A549 (cell line): Measurements from ENCODE around the gene CHST7. TPM values are rescaled to one million over a fixed set of nuclear protein-coding genes. Genes with fewer than 3 reads are reported as not detected.

Experiments used
- ATAC-seq, 2 experiments: fragments of 200-7000 bp in 1 of 2; fragments of >200 bp in 1 of 2; cut with Nextera tagmentation in 1 of 2; cut with Tn5 transposase in 1 of 2; 3 replicates each; pipeline versions ENCODE4 v1.8.0 to v1.9.1; 2018 to 2020; ENCODE audit warnings: mild to moderate bottlenecking in 1 of 2, moderate library complexity in 1 of 2
- CTCF ChIA-PET: fragments of 300-600 bp; sonication (Branson Sonifier 250); formaldehyde crosslinking; extraction: SDS; loops from one replicate; lab custom pipeline; 2021; ENCODE audit warnings: antibody characterized with exemption, inconsistent platforms; lab: Yijun Ruan, JAX
- POLR2A ChIA-PET: fragments of 350-600 bp; formaldehyde crosslinking; extraction: SDS; loops from one replicate; lab custom pipeline; 2021; ENCODE audit warnings: antibody characterized with exemption, inconsistent platforms; lab: Yijun Ruan, JAX
- DNase-seq, 2 experiments: peaks; one replicate each; pipeline versions ENCODE4 v3.0.0 to v3.0.0-alpha.2; 2011 to 2016; ENCODE audit warnings: low read depth in 1 of 2, low spot score in 1 of 2
- FAIRE-seq: peaks from 2 replicates; lab custom pipeline; 2011; peaks lifted over from hg19 to GRCh38; lab: Jason Lieb, UNC
- H3K27ac ChIP-seq, 2 experiments: fragments of >200 bp; sonication (Bioruptor Twin); formaldehyde crosslinking; 3 replicates each; pipeline ENCODE4 v1.5.1; 2016 to 2017
- H3K4me1 ChIP-seq: fragments of >200 bp; sonication (Bioruptor Twin); formaldehyde crosslinking; 3 replicates; pipeline ENCODE4 v1.6.1; 2016
- H3K4me2 ChIP-seq: fragments of >200 bp; sonication (Bioruptor Twin); formaldehyde crosslinking; 3 replicates; pipeline ENCODE4 v1.6.1; 2016
- H3K4me3 ChIP-seq: fragments of >200 bp; sonication (Bioruptor Twin); formaldehyde crosslinking; 3 replicates; pipeline ENCODE4 v1.5.1; 2016
- H3K9me3 ChIP-seq: fragments of >200 bp; sonication (Bioruptor Twin); formaldehyde crosslinking; 3 replicates; pipeline ENCODE4 v1.6.1; 2016
- CHD2 ChIP-seq: fragments of 150-350 bp; IDR thresholded peaks from 2 replicates; pipeline ENCODE4 v1.6.1; 2014; ENCODE audit warnings: low read length; ENCODE audit not compliant: partially characterized antibody
- ESRRA ChIP-seq: fragments of 150-350 bp; IDR thresholded peaks from 2 replicates; pipeline ENCODE4 v1.6.1; 2014; ENCODE audit warnings: mild to moderate bottlenecking, low read length, borderline replicate concordance
- GATA3 ChIP-seq: IDR thresholded peaks from 2 replicates; pipeline ENCODE4 v1.6.1; 2012; ENCODE audit warnings: borderline replicate concordance
- HOXA7 ChIP-seq: fragments of 250-450 bp; sonication (Bioruptor Pico); IDR thresholded peaks from 2 replicates; pipeline ENCODE4 v1.5.0; 2020; ENCODE audit warnings: mild to moderate bottlenecking, moderate library complexity
- JUN ChIP-seq, 2 experiments: fragments of >200 bp; sonication (Bioruptor Twin); formaldehyde crosslinking; IDR thresholded peaks; 2 replicates in 1 of 2; 3 replicates in 1 of 2; pipeline ENCODE4 v1.6.1; 2016 to 2017
- KDM5A ChIP-seq: fragments of 200-600 bp; sonication (generic); IDR thresholded peaks from 2 replicates; pipeline ENCODE4 v1.6.1; 2016; ENCODE audit warnings: antibody characterized with exemption, mild to moderate bottlenecking
- NPAS2 ChIP-seq: fragments of 250-450 bp; sonication (Bioruptor Pico); IDR thresholded peaks from 2 replicates; pipeline ENCODE4 v1.8.0; 2022; ENCODE audit warnings: mild to moderate bottlenecking, moderate library complexity, borderline replicate concordance
- POLR2AphosphoS2 ChIP-seq: conservative IDR thresholded peaks from 2 replicates; pipeline ENCODE4 v1.6.1; 2012; ENCODE audit warnings: low read length, improper control_type of control experiment, inconsistent platforms
- RAD21 ChIP-seq, 2 experiments: fragments of >200 bp in 1 of 2; sonication (Bioruptor Twin) in 1 of 2; formaldehyde crosslinking in 1 of 2; IDR thresholded peaks in 1 of 2; conservative IDR thresholded peaks in 1 of 2; 2 replicates in 1 of 2; 3 replicates in 1 of 2; pipeline ENCODE4 v1.6.1; 2012 to 2018; ENCODE audit warnings: inconsistent platforms in 1 of 2
- RCOR1 ChIP-seq: fragments of 150-350 bp; IDR thresholded peaks from 2 replicates; pipeline ENCODE4 v1.6.1; 2014; ENCODE audit warnings: antibody characterized with exemption, low read length, low read depth
- SREBF2 ChIP-seq: fragments of 450-650 bp; IDR thresholded peaks from 2 replicates; pipeline ENCODE4 v1.6.1; 2014; ENCODE audit warnings: mild to moderate bottlenecking, moderate library complexity
- TP53 ChIP-seq: fragments of 250-450 bp; sonication (Bioruptor Pico); IDR thresholded peaks from 2 replicates; pipeline ENCODE4 v1.5.0; 2021; ENCODE audit warnings: mild to moderate bottlenecking, moderate library complexity
- ZC3H11A ChIP-seq: fragments of 450-650 bp; IDR thresholded peaks from 2 replicates; pipeline ENCODE4 v1.6.1; 2014; ENCODE audit warnings: antibody characterized with exemption, mild to moderate bottlenecking
- ZFP36 ChIP-seq: fragments of 450-650 bp; IDR thresholded peaks from 2 replicates; pipeline ENCODE4 v1.6.1; 2014; ENCODE audit warnings: borderline replicate concordance; ENCODE audit not compliant: partially characterized antibody
- WGBS: methylation state at CpG from one replicate; pipeline ENCODE4 v1.1.6; 2017; ENCODE audit errors: missing lambda C conversion rate; 5-methylcytosine and 5-hydroxymethylcytosine counted together
- polyA plus RNA-seq, 4 experiments: library from polyadenylated mRNA; depleted of rRNA in 3 of 4; stranded (reverse); fragments of >200 nt; fragmentation: RNase III in 1 of 4; extraction: RNeasy Plus Mini Kit Qiagen cat#74134 plus additional on column Dnase treatment in 1 of 4; gene quantifications; 2 replicates in 3 of 4; 3 replicates in 1 of 4; pipeline ENCODE4 v1.2.3, GENCODE V29; 2011 to 2017
- TF ChIP-seq, protein P1 (sequence below): fragments of 250-450 bp; sonication (Bioruptor Pico); IDR thresholded peaks from 2 replicates; pipeline ENCODE4 v1.5.0; 2021; ENCODE audit warnings: mild to moderate bottlenecking, moderate library complexity, borderline replicate concordance
- TF ChIP-seq, protein P2 (sequence below): fragments of 200-600 bp; sonication (generic); IDR thresholded peaks from 2 replicates; pipeline ENCODE4 v1.6.1; 2016; ENCODE audit warnings: antibody characterized with exemption, mild to moderate bottlenecking, moderate library complexity
- TF ChIP-seq, protein P3 (sequence below): IDR thresholded peaks from 2 replicates; pipeline ENCODE4 v1.6.1; 2012
- TF ChIP-seq, protein P4 (sequence below): IDR thresholded peaks from 2 replicates; pipeline ENCODE4 v1.6.1; 2012
- TF ChIP-seq, protein P5 (sequence below): fragments of 150-350 bp; IDR thresholded peaks from 2 replicates; pipeline ENCODE4 v1.6.1; 2014; ENCODE audit warnings: low read depth, mild to moderate bottlenecking, low read length
- TF ChIP-seq, protein P6 (sequence below): fragments of 450-650 bp; IDR thresholded peaks from 2 replicates; pipeline ENCODE4 v1.6.1; 2014; ENCODE audit warnings: antibody characterized with exemption

The CHST7 gene
- polyA plus RNA-seq, 2 of the 4 experiments (the other 2 are of a cell fraction), result 6.5 to 18.8 TPM

DNA sequence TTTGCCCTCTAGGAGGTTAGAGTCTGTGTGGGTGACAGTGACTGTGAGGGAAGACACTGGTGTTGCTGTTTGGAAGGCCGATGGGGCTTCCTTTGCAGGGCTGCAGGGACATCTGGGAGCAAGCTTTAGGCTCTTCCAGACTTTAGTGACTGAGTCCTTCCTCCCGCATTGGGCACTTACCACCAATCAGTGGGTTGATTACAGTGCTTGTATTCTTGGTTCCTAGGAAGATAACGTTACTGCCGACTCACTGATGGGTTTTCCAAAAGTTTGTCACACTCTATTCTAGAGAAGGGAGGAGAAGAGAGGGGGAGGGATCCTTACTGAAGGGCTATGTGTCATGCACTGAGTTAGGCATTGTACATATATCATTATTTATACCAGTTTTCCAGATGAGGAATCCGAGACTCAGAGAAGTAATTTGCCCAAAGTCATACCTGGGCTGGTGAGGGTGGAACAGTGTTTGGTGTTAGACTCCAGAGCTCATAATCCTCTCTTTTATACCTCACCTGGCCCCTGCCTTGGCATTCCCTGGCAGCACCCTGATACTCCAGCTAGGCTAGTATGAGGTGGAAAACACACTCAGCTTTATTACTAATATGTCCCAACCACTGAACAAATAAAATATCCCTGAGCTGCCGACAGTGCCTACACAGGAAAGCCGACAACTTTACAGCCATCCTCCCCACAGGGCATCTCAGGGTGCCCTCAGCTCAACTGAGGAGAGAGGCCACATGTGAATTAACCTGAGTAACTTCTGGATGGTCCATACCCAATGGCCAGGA is 3.8 kb downstream of the CHST7 start:
- ATAC-seq (no peak), FAIRE-seq (no peak), DNase-seq (no peak)
- ChIA-PET POLR2A (interaction anchor here (0.8 kb wide), 1 partner anchor 10 kb away, joined by 3 read pairs; no protein-coding TSS in a partner anchor), CTCF (interaction anchor here (0.6 to 2.9 kb wide), 6 partner anchors 12 to 219 kb away, joined by 3 to 9 read pairs (median 3); no protein-coding TSS in a partner anchor)
- H3K4me1 ChIP-seq, result peaks cover 35% of the 10 kb centered on the region
- no peaks in the 10 kb centered on the region for H3K9me3 ChIP-seq
- H3K27ac ChIP-seq, result peak overlapping the region; percentile 11 to 98; a peak in 3 of 6 replicates
- peak overlapping the region; percentile 83 for H3K4me2 ChIP-seq
- 36% methylated on average over 6 of the region's 7 CpGs for WGBS
- H3K4me3 ChIP-seq, result peak overlapping the region; percentile 76; the same call in 2 of the 3 replicates
- TF ChIP-seq RCOR1 (no peak), JUN (IDR thresholded peaks at IDR 0.05) (no peak), RAD21 (conservative IDR thresholded peaks at IDR 0.05 in 1 of 2, IDR thresholded peaks at IDR 0.05 in 1 of 2) (no peak), KDM5A (no peak), SREBF2 (no peak), ZC3H11A (no peak), ESRRA (no peak), ZFP36 (no peak), POLR2AphosphoS2 (no peak), NPAS2 (no peak), CHD2 (no peak), TP53 (CRISPR knock-in tag) (no peak), GATA3 (no peak), HOXA7 (CRISPR knock-in tag) (no peak)
- TF ChIP-seq, protein P1, sequence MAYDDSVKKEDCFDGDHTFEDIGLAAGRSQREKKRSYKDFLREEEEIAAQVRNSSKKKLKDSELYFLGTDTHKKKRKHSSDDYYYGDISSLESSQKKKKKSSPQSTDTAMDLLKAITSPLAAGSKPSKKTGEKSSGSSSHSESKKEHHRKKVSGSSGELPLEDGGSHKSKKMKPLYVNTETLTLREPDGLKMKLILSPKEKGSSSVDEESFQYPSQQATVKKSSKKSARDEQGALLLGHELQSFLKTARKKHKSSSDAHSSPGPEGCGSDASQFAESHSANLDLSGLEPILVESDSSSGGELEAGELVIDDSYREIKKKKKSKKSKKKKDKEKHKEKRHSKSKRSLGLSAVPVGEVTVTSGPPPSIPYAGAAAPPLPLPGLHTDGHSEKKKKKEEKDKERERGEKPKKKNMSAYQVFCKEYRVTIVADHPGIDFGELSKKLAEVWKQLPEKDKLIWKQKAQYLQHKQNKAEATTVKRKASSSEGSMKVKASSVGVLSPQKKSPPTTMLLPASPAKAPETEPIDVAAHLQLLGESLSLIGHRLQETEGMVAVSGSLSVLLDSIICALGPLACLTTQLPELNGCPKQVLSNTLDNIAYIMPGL (CRISPR knock-in tag), result no peak
- TF ChIP-seq, protein P2, sequence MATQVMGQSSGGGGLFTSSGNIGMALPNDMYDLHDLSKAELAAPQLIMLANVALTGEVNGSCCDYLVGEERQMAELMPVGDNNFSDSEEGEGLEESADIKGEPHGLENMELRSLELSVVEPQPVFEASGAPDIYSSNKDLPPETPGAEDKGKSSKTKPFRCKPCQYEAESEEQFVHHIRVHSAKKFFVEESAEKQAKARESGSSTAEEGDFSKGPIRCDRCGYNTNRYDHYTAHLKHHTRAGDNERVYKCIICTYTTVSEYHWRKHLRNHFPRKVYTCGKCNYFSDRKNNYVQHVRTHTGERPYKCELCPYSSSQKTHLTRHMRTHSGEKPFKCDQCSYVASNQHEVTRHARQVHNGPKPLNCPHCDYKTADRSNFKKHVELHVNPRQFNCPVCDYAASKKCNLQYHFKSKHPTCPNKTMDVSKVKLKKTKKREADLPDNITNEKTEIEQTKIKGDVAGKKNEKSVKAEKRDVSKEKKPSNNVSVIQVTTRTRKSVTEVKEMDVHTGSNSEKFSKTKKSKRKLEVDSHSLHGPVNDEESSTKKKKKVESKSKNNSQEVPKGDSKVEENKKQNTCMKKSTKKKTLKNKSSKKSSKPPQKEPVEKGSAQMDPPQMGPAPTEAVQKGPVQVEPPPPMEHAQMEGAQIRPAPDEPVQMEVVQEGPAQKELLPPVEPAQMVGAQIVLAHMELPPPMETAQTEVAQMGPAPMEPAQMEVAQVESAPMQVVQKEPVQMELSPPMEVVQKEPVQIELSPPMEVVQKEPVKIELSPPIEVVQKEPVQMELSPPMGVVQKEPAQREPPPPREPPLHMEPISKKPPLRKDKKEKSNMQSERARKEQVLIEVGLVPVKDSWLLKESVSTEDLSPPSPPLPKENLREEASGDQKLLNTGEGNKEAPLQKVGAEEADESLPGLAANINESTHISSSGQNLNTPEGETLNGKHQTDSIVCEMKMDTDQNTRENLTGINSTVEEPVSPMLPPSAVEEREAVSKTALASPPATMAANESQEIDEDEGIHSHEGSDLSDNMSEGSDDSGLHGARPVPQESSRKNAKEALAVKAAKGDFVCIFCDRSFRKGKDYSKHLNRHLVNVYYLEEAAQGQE, result no peak
- TF ChIP-seq, protein P3, sequence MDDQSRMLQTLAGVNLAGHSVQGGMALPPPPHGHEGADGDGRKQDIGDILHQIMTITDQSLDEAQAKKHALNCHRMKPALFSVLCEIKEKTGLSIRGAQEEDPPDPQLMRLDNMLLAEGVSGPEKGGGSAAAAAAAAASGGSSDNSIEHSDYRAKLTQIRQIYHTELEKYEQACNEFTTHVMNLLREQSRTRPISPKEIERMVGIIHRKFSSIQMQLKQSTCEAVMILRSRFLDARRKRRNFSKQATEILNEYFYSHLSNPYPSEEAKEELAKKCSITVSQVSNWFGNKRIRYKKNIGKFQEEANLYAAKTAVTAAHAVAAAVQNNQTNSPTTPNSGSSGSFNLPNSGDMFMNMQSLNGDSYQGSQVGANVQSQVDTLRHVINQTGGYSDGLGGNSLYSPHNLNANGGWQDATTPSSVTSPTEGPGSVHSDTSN, result no peak
- TF ChIP-seq, protein P4, sequence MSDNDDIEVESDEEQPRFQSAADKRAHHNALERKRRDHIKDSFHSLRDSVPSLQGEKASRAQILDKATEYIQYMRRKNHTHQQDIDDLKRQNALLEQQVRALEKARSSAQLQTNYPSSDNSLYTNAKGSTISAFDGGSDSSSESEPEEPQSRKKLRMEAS, result no peak
- TF ChIP-seq, protein P5, sequence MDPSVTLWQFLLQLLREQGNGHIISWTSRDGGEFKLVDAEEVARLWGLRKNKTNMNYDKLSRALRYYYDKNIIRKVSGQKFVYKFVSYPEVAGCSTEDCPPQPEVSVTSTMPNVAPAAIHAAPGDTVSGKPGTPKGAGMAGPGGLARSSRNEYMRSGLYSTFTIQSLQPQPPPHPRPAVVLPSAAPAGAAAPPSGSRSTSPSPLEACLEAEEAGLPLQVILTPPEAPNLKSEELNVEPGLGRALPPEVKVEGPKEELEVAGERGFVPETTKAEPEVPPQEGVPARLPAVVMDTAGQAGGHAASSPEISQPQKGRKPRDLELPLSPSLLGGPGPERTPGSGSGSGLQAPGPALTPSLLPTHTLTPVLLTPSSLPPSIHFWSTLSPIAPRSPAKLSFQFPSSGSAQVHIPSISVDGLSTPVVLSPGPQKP, result no peak
- TF ChIP-seq, protein P6, sequence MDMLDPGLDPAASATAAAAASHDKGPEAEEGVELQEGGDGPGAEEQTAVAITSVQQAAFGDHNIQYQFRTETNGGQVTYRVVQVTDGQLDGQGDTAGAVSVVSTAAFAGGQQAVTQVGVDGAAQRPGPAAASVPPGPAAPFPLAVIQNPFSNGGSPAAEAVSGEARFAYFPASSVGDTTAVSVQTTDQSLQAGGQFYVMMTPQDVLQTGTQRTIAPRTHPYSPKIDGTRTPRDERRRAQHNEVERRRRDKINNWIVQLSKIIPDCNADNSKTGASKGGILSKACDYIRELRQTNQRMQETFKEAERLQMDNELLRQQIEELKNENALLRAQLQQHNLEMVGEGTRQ, result no peak
